NCI-H526 (cell line): ENCODE data around the gene FUT7.
"Not testable (repeated sequence)": the region's sequence is repeated elsewhere in the genome, so short reads cannot be mapped to it uniquely, and the experiment has no call there.

Experiments used
- DNase-seq, 2 experiments: peaks; one replicate each; lab custom pipeline; 2025; lab: John Stamatoyannopoulos, UW

The FUT7 gene

GRCh38 chr9:137033481-137033880 is 1.6 kb upstream of the FUT7 start:
- not testable (repeated sequence) for DNase-seq

GRCh38 chr9:137032858-137033257 is 970 bp upstream of the FUT7 start:
- DNase-seq, result no peak

- no peak for DNase-seq
These were observed 1.1 kb downstream of the FUT7 start for GRCh38 chr9:137030538-137031527.

- no peak for DNase-seq
These were observed 1.9 kb downstream of the FUT7 start for GRCh38 chr9:137030006-137030405.

GRCh38 chr9:137029058-137029936 is 2.6 kb downstream of the FUT7 start:
- DNase-seq, result peak in 1 of 2 experiments; percentile 63

- DNase-seq, result peak in 1 of 2 experiments; percentile 77
These were observed 3.4 kb downstream of the FUT7 start for GRCh38 chr9:137028263-137029057.

GRCh38 chr9:137027369-137028262 is 4.3 kb downstream of the FUT7 start, which contains the start of gene ABCA2:
TSS of gene ABCA2 (minus strand) at chr9:137028237. CDS start at chr9:137028140, 97 bp downstream.
- no peak for DNase-seq

- no peak for DNase-seq
These were observed 5.1 kb downstream of the FUT7 start for GRCh38 chr9:137026828-137027227.

GRCh38 chr9:137026384-137026783 is 5.5 kb downstream of the FUT7 start:
- DNase-seq, result no peak

GRCh38 chr9:137025517-137025966 is 6.3 kb downstream of the FUT7 start:
- DNase-seq, result peak; percentile 72 to 93

GRCh38 chr9:137023583-137023991 is 8.3 kb downstream of the FUT7 start:
- no peak for DNase-seq

- no peak for DNase-seq
These were observed 8.7 kb downstream of the FUT7 start for GRCh38 chr9:137023157-137023556.

GRCh38 chr9:137022662-137023008 is 9.3 kb downstream of the FUT7 start:
- no peak for DNase-seq

- peak in 1 of 2 experiments; percentile 86 for DNase-seq
These were observed 9.8 kb downstream of the FUT7 start for GRCh38 chr9:137021979-137022661.

GRCh38 chr9:137021568-137021978 is 10.3 kb downstream of the FUT7 start:
- no peak for DNase-seq

GRCh38 chr9:137020771-137021567 is 10.9 kb downstream of the FUT7 start:
- DNase-seq, result no peak

GRCh38 chr9:137019891-137020683 is 11.8 kb downstream of the FUT7 start:
- no peak for DNase-seq
